ENCODE measurements around the gene OPTN.
A peak's percentile ranks its signal among the peaks of the same experiment; 100 is the strongest.
"Not testable (repeated sequence)": the region's sequence is repeated elsewhere in the genome, so short reads cannot be mapped to it uniquely, and the experiment has no call there.

The OPTN gene

GRCh38 chr10:13120786-13121499, 21.0 kb downstream of the OPTN start:
- DNase-seq (ENCODE audit: low read depth): no peak

- DNase-seq (ENCODE audit: low read depth): no peak
These were observed 21.5 kb downstream of the OPTN start for GRCh38 chr10:13121500-13121854.

GRCh38 chr10:13136651-13137050, 36.7 kb downstream of the OPTN start:
- no peak for DNase-seq (ENCODE audit: low read depth)

GRCh38 chr10:13139150-13139549, 39.2 kb downstream of the OPTN start:
- no peak for DNase-seq (ENCODE audit: low read depth)

GRCh38 chr10:13139676-13140075, 39.7 kb downstream of the OPTN start:
- no peak for DNase-seq (ENCODE audit: low read depth)

- DNase-seq (ENCODE audit: low read depth): no peak
These were observed 40.7 kb downstream of the OPTN start for GRCh38 chr10:13140627-13141190.

GRCh38 chr10:13143766-13144165, 43.8 kb downstream of the OPTN start:
- DNase-seq (ENCODE audit: low read depth): no peak

- DNase-seq (ENCODE audit: low read depth): no peak
These were observed 44.9 kb downstream of the OPTN start for GRCh38 chr10:13144814-13145213.

- DNase-seq (ENCODE audit: low read depth): no peak
These were observed 46.4 kb downstream of the OPTN start for GRCh38 chr10:13146379-13146778.

GRCh38 chr10:13147161-13147560, 47.2 kb downstream of the OPTN start:
- no peak for DNase-seq (ENCODE audit: low read depth)

- DNase-seq (ENCODE audit: low read depth): no peak
These were observed 52.3 kb downstream of the OPTN start for GRCh38 chr10:13152296-13152695.

GRCh38 chr10:13155860-13156259, 55.9 kb downstream of the OPTN start:
- DNase-seq (ENCODE audit: low read depth): not testable (repeated sequence)

GRCh38 chr10:13158401-13158800, 58.4 kb downstream of the OPTN start:
- no peak for DNase-seq (ENCODE audit: low read depth)

GRCh38 chr10:13160934-13161856, 61.2 kb downstream of the OPTN start, which contains the start of gene MCM10:
Gene MCM10 (plus strand): TSS chr10:13161558. CDS start chr10:13164203, 2,645 bp downstream.
- DNase-seq (ENCODE audit: low read depth): peak; percentile 95

- no peak for DNase-seq (ENCODE audit: low read depth)
These were observed 61.9 kb downstream of the OPTN start for GRCh38 chr10:13161857-13162271.

- no peak for DNase-seq (ENCODE audit: low read depth)
These were observed 63.9 kb downstream of the OPTN start for GRCh38 chr10:13163859-13164258.

- no peak for DNase-seq (ENCODE audit: low read depth)
These were observed 65.2 kb downstream of the OPTN start for GRCh38 chr10:13165177-13165576.

- no peak for DNase-seq (ENCODE audit: low read depth)
These were observed 67.6 kb downstream of the OPTN start for GRCh38 chr10:13167568-13167967.

GRCh38 chr10:13168781-13169180, 68.8 kb downstream of the OPTN start:
- DNase-seq (ENCODE audit: low read depth): no peak

- no peak for DNase-seq (ENCODE audit: low read depth)
These were observed 73.7 kb downstream of the OPTN start for GRCh38 chr10:13173616-13174015.

GRCh38 chr10:13180788-13181187, 80.8 kb downstream of the OPTN start:
- no peak for DNase-seq (ENCODE audit: low read depth)

GRCh38 chr10:13182424-13182823, 82.5 kb downstream of the OPTN start:
- DNase-seq (ENCODE audit: low read depth): no peak

GRCh38 chr10:13183625-13184024, 83.7 kb downstream of the OPTN start:
- no peak for DNase-seq (ENCODE audit: low read depth)

Measured in stimulated activated CD8-positive, alpha-beta memory T cell treated with anti-CD3 and anti-CD28 coated beads, Interleukin-12 subunit alpha, Interleukin-12 subunit beta, amount 100 ng/mL, for 1 hour (primary cell).